Measurements from ENCODE around the gene RNF144A.

Gene RNF144A

DNA sequence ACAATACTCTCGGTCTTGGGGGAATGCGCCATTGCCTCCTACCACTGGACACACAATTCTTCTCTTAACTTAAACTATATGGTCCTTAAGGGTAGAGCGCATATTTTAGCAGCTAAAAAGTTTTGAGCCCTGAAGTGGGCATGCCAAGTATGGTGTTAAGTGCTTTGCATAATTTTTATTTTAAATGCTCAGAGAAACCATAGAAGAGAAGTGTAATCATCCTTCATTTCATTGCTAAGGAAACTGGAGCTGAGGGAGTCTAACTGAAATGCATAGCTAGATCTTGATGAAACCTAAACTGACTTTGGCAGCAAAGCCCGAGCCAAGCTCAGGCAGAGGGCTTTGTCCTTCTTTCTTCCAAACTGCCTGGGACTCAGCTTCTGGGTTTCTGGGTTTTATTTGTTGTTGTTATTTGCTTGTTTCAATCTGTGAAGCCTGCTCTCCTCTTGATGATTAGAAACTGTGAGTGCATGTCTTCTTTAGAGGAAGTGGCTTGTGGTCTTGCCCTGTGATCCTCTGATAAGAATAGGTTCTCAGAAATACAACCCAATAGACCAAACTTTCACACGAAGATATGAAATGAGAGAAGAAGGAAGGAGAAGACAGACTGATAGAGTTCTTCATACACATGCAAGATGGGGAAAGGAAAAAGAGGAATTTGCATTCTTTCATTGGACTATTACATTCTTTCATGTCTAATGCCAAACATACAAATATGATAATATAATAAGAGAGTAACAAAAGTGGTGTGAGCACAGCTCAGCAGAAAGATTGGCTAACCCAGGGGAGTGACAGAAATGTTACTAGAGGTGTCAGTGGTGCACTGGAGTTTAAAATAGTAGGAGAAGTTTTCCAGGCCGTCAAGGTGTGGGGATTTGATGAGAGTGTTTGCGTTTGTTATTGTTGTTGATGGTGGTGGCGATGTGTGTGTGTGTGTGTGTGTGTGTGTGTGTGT lies 7.5 kb upstream of the RNF144A start:
- DNase-seq: no peak

DNA sequence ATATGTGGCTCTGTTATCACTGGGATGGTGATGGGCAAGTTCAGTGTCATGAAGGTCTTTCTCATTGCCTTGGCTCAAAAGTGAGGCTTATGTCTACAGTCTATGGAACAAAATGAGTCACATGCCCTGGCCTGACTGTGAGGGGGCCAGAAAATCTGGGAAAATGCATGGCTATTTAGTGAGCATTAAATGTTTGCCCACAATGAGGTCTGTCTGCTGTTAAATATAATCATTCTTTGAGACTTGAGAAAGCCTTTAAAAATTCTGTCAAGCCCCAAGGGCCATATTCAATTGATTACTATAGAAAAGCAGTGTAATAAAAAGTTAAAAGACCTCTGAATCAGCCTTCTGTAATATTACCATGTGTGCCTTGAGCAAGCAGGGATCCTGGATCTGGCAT lies 5.5 kb upstream of the RNF144A start:
- DNase-seq: no peak

DNA sequence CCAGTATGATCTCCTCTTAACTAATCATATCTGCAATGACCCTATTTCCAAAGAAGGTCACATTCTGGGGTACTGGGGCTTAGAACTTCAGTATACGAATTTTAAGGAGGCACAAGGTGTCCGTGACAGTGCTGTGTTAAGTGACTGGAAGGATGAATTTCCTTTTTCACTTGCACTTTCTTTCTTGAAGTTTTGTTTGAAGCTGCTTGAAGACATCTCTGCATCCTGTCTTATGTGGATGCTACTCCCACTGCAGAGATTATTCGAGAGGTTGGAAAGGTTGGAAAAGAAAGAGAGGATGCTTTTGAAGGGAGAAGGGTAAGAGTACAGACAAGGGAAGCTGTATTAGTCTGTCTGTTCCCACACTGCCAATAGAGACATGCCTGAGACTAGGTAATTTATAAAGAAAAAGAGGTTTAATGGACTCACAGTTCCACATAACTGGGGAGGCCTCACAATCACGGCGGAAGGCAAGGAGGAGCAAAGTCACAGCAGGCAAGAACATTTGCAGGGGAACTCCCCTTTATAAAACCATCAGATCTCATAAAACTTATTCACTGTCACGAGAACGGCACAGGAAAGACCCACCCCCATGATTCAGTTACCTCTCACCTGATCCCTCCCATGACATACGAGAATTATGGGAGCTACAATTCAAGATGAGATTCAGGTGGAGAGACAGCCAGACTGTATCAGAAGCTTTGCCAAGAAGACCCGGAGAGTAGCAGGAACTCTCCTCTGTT lies 3.6 kb upstream of the RNF144A start:
- no peak for DNase-seq

DNA sequence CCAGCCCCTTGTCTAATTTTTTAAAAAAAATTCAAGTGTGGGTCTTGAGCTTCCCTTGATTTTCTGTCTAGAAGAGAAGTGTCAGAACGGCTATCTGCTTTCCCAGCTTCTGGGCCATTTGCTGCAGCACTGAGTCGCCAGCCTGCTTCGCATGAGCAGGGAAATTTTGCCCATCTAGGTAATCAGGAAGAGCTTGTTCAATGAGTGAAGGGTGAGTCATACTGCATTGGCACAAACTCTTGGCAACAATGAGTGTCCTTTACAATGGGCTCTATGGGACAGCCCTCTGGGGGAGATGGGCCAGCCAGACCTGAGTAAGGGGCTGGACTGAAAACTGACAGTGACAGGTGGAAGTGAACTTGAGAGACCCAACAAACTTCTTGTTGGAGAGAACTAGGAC lies 2.4 kb upstream of the RNF144A start:
- no peak for DNase-seq

DNA sequence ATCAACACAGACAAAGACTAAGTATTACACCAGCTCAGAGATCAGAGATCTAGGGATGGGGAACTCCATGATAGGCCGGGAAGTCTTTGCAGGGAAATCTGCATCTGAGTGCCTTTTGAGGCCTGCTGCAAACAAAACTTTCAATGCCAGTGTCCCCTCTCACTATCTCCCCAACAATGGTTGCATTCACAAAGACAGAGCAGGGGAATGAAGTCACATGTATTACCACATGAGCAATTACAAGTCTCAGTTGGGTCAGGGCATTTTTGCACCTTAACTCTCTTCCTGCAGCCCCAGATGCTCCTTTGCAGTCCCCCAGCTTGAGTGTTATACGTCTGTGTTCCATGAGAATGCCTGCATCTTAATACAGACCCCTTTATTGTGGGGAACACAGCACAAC lies 1.8 kb upstream of the RNF144A start:
- no peak for DNase-seq

DNA sequence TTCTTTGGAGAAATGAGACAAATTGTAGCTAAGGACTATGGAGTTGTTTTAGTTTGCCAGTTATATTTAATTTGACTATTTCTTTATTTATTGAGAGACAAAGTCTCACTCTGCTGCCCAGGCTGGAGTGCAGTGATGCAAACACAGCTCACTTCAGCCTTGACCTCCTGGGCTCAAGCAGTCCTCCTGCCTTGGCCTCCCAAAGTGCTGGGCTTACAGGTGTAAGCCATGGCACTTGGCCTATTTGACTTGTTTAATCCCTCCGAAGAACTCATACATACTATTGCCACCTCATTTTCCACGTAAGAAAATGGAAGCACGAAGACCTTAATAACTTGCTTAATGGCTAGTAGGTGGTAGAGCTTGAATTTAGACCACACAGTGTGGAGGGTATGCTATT lies 988 bp upstream of the RNF144A start:
- no peak for DNase-seq

DNA sequence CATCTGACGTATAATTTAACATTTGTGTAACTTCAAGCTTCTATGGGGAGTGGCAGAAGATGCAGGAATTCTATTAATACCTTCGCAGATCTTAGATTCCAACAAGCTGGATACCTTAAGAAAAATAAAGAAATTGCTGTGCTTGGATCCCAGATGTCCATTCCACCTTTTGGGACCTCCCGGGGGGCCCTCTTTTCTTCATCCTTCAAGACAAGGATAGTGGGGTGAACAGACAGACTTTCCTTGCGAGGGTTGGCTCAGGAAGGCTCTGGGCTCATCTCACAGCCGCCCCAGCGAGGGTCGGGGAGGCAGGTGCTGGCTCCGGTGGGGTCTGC lies 509 bp upstream of the RNF144A start:
- DNase-seq: no peak

DNA sequence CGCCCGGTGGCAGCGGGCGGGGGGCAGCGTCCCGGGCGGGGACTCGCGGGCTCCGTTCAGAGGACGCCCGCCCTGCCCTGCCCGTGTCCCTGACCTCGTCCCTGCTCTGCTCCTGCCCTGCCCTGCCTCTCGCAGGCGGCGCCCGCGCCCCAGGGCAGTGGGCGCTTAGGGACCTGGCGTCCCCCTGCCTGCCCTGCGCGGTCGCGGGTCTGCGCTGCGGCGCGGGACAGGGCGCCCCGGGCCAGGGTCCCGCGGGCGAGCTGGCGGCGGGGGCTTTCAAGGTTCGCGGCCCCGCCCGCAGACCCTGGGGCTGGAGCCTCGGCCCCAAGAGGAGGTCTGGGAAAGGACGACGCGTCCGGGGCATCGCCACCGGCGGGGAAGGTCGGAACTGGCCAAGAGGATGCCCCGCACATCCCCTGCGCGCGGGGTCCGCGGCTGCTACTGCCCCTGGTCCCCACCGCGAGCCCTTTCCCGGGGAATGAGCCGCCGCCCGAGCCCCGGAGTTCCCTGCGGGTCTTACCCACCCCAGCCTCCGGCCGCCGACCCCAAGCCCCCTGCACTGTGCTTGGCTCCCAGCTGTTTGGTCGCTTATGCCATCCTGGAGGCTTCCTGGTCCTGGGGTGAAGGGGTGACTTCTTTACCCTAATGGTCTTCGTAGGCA lies 679 bp downstream of the RNF144A start:
- no peak for DNase-seq

DNA sequence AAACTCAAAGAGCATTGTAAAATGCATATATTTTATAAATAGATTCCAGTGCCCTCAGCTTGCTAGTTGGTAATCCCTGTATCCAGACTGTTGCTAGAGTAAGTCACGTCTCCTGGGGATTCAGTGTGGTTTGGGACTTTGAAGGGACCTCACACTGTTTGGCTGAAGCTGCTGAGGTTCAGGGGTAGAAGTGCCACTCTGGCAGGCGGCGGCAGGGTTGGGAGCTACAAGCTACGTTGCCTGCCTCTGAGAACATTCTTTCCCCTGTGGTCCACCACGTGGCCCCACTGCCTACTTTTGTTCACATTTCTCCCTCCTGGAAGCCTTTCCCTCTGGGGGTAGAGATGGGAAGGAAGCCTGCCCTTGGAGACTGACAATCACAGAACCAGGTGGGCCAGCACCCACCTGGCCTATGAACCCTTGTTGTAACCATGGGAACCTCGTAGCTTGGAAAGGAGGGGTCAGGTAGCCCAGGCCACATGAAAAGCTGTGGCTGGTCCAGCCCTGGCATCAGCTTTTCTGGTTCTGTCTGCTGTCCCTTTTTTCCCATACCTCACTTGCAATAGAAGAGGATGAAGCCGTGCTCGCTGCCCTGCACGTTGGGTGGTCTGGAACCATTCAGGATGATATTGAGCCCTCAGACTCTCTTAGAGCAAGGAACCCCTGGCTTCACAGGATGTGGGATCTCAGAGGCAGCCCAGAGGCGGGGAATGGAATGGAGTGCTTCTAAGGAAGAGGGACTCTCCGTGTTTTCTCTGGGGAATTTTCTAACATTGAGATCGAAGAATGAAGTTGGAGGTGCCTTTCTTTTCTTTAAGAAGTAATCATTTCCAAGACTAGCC lies 2.9 kb downstream of the RNF144A start:
- no peak for DNase-seq

DNA sequence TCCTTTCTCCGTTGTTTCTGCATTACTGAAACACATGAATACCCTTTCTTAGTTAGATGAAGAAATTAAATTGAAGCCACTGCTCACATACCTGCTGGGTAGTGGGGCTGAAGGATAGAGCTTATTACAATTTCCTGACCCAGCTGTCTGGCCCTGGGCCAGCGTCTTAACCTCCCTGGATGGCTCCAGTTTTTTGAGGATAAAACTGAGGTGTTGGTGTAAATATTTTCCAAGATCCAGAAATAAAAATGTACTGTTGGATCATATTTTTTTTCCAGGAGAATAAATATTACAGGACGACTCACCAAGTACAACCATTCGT lies 3.5 kb downstream of the RNF144A start:
- DNase-seq: no peak

DNA sequence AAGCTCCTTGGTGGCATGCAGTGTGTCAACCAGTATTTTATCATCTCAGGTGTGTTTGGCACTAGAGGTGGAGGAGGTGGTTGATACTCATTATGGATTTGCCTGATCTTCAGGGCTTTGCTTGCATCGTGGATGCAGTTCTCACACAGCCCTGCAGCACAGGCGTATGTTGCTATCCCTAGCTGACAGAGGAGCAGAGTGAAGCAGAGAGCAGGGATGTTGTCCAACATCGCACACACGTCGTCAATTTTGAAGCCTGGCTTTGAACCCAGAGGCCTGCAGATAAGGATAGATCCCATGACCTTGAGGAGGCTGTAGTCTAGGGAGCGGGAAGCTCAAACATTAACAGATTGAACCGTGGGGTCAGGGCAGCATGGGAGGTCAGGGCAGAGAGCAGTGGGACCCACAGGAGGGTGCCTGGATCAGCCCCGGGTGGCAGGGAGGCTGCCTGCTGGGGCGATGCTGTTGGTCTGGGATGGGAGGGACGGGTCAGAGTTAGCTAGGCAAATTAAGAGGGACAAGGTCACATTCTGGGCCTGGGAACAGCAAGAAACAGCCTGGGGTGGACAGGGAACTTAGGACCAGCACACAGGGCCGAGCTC lies 4.2 kb downstream of the RNF144A start:
- DNase-seq: no peak

DNA sequence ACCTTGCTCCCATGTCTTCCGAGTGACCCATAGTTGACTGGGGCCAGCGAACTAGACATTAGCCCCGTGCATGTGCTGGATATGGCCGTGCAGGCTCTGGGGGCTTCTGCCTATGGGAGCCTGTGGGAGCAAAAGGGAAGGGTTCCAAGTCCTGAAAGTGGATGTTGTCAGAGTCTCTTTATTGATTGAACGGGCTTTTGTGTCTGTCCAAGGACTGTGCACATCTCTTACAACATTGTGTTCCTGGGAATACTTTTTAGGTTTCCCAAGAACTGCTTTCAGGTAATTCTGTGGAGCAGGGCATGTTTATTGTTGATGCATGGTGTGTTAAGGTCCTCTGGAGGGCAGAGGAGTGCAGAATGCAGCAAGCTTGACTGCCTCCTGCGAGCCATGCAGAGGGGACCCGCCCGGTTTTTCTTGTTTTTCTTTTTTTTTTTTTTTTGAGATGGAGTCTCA lies 5.0 kb downstream of the RNF144A start:
- no peak for DNase-seq

DNA sequence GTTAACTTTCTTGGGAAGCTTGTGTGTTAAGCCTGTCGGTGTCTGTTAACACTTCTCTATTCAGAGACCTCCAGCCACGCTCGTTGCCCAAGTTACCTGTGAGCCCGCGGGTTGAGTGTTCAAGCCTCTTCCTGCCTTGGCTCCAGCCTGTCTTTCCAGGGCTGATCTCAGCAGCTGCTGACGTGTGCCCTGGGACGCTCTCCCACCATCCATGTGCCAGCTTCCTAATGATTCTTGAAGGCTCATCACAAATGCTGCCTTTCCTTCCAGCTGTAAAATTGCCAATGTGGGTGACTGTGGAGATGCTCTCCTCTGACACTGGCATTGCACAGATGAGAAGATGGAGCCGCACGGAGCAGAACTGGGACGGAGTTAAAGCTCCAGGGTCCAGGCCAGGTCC lies 6.1 kb downstream of the RNF144A start:
- DNase-seq: no peak

DNA sequence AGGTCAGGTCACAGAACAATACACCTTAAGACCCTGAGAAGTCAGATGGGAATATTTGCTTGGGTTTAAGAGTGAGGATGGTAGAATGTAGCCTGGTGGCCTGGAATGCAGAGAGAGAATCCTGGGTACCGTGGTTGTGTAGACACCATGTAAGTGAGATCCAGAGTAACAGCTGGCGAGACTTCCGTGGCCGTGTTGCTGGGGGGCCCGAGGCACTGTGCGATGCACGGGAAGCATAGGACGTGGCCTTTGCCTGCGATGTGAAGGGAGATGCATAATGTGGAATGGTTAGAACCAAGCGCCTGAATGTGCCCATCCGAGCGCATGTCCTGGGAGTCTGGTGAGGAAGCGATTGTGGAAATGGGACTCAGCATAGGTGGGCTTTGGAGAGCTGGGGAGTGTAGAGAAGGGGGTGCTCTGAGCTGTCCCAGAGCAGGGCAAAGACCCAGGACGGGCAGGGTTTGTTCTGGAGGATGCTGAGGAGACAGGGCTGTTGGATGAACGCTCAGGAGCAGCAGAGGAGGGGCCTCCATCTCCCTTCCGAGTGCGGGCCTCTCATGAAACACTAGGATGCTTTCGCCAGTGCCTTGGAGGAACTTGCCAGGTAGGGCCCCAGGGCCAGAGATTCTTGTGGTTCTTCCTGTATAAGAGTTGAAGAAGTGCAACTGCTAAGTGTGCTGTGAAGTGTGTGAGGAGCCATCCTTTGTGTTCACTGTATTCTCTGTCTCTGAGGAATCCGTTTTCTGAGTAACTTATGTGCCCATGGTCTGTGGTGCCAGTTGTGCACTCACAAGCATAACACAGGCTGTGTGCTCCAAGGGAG lies 7.1 kb downstream of the RNF144A start:
- DNase-seq: no peak

DNA sequence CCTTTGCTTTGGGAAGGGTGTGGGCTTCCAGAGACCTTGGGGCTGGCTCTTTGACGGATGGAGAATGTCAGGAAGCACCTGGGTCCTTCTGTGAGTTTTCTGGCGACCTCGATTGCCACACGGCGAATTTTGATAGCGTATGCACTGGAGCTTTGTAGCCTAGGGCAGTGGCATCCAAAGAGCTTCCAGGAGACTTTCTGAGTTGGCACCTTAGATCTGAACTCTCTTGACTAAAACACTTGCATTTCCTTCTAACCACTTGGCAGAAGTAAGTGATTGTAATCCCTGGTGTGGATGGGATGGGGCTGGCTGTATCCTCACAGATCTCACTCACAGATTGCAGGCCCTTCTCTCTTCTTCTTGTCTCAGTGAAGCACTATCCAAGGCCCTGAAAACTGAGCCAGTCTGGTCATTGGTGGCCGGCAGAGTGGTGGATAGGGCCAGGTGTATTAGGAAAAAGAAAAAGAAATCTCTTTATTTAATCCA lies 7.8 kb downstream of the RNF144A start:
- DNase-seq: no peak

DNA sequence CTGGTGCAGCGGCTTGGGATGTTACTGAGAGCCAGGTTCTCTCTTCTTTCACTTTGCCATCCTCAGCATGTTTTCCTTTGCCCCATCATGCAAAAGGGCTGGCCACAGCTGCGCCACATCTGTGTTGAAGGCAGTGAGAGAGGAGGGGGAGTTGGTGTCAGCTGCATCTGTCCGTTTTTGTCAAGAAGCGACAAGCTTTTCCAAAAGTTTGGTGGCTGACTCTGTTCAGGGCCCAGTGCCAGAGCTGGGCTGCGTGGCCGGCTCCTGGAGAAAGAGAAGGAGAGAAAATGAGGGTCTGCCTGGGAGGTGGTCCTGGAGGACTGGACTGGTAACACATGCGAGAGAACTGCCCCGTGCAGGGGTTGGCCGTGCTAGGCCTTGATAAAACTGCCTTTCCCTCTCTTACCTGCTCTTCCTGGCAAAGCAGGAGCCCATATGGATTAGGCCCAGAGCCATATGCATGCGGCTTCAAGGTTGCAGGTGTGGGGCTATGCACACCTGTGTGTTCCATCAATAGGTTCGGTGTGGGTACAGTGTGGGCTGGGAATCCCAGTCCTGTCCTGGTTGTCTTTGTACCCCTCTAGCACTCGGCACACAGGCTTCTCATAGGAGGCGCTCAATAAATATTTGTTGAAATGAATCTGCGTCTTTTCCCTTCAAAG lies 9.0 kb downstream of the RNF144A start:
- no peak for DNase-seq

DNA sequence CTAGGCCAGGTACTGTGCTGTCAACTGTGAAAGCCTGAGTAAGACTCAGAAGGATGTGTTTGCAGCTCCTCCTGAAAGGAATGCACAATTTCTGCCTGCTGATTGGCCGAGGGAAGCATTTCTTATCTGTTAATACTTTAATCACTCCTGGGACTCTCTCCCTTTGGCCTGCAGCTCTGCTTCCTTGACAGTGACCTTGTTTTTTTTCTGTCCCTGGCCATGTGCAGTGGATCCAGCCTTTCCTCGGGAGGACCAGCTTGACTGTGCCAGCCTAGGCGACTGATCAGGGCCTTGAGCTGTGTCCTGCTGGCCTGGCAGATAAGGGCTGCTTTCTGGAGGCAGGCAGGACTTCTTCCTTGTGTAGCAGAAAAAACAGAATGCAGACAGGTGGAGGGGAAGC lies 10.0 kb downstream of the RNF144A start:
- DNase-seq: no peak

DNA sequence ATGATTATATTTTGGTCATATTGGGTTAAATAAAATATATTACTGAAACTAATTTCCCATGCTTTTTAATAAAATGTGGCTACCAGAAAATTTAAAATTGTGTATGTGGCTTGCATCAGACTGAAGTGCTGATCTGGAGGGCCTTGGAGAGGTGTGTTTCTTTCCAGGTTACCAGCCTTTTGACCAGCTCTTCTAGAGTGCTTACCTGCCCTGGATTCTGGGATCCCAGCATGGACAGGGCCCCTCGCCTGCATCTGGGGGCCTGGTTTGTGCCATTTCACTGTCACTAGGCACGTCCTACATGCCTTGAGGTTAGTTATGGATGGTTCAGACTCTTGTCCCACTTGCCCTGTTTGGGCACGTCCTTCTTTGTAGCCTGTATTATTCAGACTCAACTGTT lies 10.5 kb downstream of the RNF144A start:
- DNase-seq: no peak

DNA sequence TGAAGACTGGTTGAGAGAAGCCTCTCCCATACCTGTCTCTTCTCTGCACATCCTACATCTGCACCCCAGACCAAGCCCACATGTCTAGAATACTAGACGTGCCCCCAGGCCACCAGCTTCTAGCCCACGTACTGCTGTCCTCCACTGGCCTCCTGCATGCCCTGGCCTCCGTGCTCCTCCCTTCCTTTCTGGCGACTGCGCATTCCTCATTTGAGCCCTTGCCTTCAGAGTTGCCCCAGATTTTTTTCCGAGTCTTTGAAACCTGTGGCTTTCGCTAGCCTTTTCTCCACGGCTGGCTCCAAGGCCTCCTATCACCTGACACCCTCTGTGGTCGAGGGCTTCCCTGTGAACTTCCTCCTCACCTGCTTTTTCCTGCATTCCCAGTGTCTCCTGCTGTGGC lies 11.2 kb downstream of the RNF144A start:
- no peak for DNase-seq

DNA sequence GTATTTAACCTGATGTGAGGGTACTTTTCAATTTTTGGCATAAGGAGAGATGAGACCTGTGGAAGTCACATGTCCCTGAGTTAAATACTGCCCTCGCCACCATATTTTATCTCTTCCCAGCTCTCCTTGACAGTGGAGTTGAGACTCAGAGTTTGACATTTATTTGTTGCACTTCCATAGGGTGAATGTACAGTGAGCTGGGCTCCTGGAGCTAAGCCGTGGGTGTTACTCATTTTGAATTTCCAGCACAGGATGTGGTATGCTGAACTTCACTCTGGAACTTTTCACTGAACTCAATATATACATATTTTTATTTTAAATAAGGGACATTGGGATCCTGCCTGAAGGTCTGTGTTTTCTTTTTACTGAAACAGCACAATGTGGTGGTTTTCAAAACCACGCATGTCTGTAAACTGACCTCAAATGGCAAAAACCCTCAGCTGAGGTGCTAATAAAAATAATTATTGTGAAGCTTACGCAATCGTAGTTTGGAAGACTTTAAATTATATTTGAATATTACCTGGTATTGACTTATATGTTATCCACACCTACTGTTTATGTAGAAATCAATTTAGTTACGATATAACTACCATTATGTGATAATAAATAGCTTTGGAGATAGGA lies 12.1 kb downstream of the RNF144A start:
- no peak for DNase-seq

Measured in activated CD4-positive, alpha-beta T cell treated with anti-CD3 and anti-CD28 coated beads for 1 hour (primary cell).